ENCODE results near the gene DSCAM. TPM values are rescaled to one million over a fixed set of nuclear protein-coding genes. Genes with fewer than 3 reads are reported as not detected.

DSCAM gene
- total RNA-seq, 6 experiments from 2014 or later: 1.0 to 1.3 (median 1.1) TPM

DNA sequence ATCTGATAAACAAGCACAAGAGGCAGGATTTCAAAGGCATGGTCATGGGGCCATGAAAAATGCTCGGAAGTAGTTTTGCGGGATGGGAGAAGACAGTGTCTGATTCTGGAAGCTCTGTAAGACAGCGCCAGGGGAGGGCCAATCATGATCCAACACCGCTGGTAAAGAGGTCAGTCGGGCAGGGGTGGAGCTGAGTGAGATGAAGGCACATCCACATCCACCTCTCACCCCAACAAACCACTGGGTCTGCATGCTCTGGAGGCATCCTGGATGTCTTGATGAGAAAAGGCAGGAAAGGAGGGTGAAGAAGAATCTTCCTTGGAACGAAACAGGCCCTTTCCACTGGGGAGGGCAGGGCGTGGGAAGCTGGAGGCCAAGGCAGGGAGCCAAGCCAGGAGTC, 691.4 kb downstream of the DSCAM start:
- 0 out of 2 replicates have a peak, but pooled peaks cover 5% of the 10 kb centered on the region for H3K4me1 Mint-ChIP-seq (ENCODE audit: low read depth)
- no peak overlapping the region for H3K4me3 Mint-ChIP-seq
- TF ChIP-seq, protein P1, sequence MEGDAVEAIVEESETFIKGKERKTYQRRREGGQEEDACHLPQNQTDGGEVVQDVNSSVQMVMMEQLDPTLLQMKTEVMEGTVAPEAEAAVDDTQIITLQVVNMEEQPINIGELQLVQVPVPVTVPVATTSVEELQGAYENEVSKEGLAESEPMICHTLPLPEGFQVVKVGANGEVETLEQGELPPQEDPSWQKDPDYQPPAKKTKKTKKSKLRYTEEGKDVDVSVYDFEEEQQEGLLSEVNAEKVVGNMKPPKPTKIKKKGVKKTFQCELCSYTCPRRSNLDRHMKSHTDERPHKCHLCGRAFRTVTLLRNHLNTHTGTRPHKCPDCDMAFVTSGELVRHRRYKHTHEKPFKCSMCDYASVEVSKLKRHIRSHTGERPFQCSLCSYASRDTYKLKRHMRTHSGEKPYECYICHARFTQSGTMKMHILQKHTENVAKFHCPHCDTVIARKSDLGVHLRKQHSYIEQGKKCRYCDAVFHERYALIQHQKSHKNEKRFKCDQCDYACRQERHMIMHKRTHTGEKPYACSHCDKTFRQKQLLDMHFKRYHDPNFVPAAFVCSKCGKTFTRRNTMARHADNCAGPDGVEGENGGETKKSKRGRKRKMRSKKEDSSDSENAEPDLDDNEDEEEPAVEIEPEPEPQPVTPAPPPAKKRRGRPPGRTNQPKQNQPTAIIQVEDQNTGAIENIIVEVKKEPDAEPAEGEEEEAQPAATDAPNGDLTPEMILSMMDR (IDR thresholded peaks at IDR 0.05): no peak
- no peaks in the 10 kb centered on the region for H3K36me3 Mint-ChIP-seq (ENCODE audit: low read depth)
- peaks cover 2% of the 10 kb centered on the region; the same call in 1 of the 2 replicates for H3K27me3 Mint-ChIP-seq (ENCODE audit: insufficient read depth)
- DNase-seq: no peak
- no peak overlapping the region for H3K27ac Mint-ChIP-seq
- H3K9me3 Mint-ChIP-seq: peaks cover 4% of the 10 kb centered on the region; the same call in 1 of the 2 replicates

DNA sequence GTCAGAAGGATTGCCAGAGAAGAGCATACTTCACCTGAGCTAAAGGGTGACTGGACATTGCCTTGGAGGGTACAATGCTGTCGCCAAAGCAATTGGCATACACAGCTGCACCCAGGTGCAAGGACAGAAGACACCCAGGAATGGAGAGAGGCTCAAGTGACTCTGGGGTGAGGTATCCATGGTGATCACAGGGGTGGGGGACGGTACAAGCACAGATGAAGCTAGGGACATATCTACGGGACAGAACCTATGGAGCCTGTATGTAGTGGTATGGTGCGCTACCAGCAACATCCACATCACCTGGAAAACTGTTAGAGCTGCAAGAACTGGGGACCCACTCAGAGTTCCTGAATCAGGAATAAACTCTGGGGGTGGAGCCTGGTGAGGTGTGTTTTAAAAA, 693.6 kb downstream of the DSCAM start:
- Mint-ChIP-seq H3K27me3 (ENCODE audit: insufficient read depth) (peaks cover 2% of the 10 kb centered on the region; the same call in 1 of the 2 replicates), H3K4me3 (no peak overlapping the region), H3K4me1 (ENCODE audit: low read depth) (0 out of 2 replicates have a peak, but pooled peaks cover under 1% of the 10 kb centered on the region), H3K27ac (no peak overlapping the region), H3K9me3 (peaks cover 4% of the 10 kb centered on the region; the same call in 1 of the 2 replicates), H3K36me3 (ENCODE audit: low read depth) (no peaks in the 10 kb centered on the region)
- TF ChIP-seq, protein P1 (IDR thresholded peaks at IDR 0.05): no peak
- DNase-seq: no peak

DNA sequence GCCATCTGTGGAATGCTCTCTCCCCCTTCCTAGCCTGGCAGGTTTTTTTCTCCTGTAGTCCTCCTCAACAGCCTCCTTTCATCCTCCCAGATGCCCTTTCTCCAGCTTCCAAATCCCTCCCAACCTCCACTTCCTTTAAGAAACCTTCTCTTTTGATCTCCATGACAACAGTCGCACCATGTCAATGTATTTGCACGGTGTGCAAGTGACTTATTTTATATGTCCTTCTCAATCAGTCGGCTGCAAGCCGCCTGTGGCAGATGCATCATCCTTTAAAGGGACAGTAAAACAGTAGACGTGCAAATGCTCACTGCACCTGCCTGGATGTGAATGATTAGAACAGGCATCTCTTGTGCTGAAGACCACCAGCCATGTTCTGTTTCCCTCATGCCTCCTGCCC, 694.5 kb downstream of the DSCAM start:
- no peaks in the 10 kb centered on the region for H3K36me3 Mint-ChIP-seq (ENCODE audit: low read depth)
- H3K4me3 Mint-ChIP-seq: no peak overlapping the region
- no peak for DNase-seq
- no peak overlapping the region for H3K27ac Mint-ChIP-seq
- no peaks in the 10 kb centered on the region for H3K4me1 Mint-ChIP-seq (ENCODE audit: low read depth)
- H3K9me3 Mint-ChIP-seq: peaks cover 4% of the 10 kb centered on the region; the same call in 1 of the 2 replicates
- TF ChIP-seq, protein P1 (IDR thresholded peaks at IDR 0.05): no peak
- peaks cover 2% of the 10 kb centered on the region; the same call in 1 of the 2 replicates for H3K27me3 Mint-ChIP-seq (ENCODE audit: insufficient read depth)

DNA sequence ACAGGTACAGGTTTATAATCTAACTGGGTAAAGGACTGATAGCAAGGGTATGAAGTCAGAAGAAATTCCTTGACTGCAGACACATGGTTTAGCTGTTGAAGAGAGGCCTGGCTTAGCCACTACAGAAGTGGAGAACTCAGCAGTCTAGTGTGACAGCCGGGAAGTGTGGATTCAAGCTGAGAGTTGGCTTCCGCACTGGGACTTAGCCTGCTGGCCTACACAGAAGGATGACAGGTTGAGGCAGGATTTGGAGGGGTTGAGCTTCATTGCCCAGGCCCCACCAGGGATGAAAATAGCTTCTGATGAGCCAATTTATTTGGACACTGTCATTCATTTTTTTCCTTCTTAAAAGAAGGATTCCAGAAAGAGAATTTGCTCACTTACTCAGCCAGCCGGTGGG, 695.3 kb downstream of the DSCAM start:
- Mint-ChIP-seq H3K27ac (no peak overlapping the region), H3K36me3 (ENCODE audit: low read depth) (no peaks in the 10 kb centered on the region), H3K9me3 (peaks cover 4% of the 10 kb centered on the region; the same call in 1 of the 2 replicates), H3K4me3 (no peak overlapping the region), H3K27me3 (ENCODE audit: insufficient read depth) (peaks cover 2% of the 10 kb centered on the region; the same call in 1 of the 2 replicates), H3K4me1 (ENCODE audit: low read depth) (no peaks in the 10 kb centered on the region)
- TF ChIP-seq, protein P1 (IDR thresholded peaks at IDR 0.05): no peak
- no peak for DNase-seq

DNA sequence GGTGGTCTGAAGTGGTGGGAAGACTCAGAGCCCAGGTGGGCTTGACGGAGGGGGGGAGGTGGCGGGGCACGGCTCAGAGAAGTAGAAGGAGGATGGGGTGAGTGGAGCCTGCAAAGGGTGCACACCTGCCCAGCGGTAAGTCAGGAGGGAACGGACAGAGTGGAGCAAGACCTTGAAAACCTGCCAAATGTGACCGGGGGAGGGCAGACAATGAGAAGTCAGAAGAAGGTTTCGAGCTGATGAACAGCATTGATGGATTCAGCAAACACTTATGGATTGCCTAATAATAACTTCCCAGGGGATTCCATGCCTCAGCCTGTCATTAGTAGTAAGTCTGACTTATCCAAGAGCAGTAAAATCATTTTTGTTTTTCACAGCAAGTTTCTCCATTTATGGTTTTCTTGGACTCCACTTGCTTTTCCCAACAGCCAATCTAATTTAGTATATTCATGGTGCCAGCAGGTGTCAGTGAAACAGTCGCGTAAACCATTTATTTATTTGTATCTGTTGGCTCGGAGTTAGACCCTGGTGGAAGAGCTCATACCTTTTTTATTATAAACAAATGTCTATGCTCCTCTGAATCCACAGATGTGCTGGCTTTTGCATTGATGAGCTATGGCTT, 700.6 kb downstream of the DSCAM start:
- no peak for DNase-seq
- H3K27me3 Mint-ChIP-seq (ENCODE audit: insufficient read depth): peaks cover 1% of the 10 kb centered on the region
- H3K27ac Mint-ChIP-seq: no peak overlapping the region
- no peaks in the 10 kb centered on the region for H3K9me3 Mint-ChIP-seq
- TF ChIP-seq, protein P1 (IDR thresholded peaks at IDR 0.05): peak; percentile 31; the same call in 1 of the 2 replicates
- no peak overlapping the region for H3K4me3 Mint-ChIP-seq
- no peaks in the 10 kb centered on the region for H3K36me3 Mint-ChIP-seq (ENCODE audit: low read depth)
- H3K4me1 Mint-ChIP-seq (ENCODE audit: low read depth): no peaks in the 10 kb centered on the region

Data from HFFc6 (cell line).